ENCODE measurements around the gene FBXL17. TPM values are rescaled to one million over a fixed set of nuclear protein-coding genes. Genes with fewer than 3 reads are reported as not detected.

Gene FBXL17
- total and polyA plus RNA-seq, 2 of the 4 experiments (the other 2 are of a cell fraction): 3.9 to 8.1 TPM

- H3K27me3 ChIP-seq (ENCODE audit: control insufficient read depth, insufficient read depth, low read length): no peaks in the 10 kb centered on the region
- intact Hi-C loops (cut with micrococcal nuclease) (no loop called here), in situ Hi-C loops (cut with MboI; ENCODE audit: low sequenced_read_pairs) (no loop called here), dilution Hi-C loops (cut with HindIII; ENCODE audit: low sequenced_read_pairs, unreplicated experiment) (no loop called here)
- H3K4me2 ChIP-seq (ENCODE audit: low read depth, low read length): no peak overlapping the region
- no peak overlapping the region for H2BK5ac ChIP-seq (ENCODE audit: low read depth, low read length, poor library complexity, severe bottlenecking)
- H2AFZ ChIP-seq (replicated peaks; ENCODE audit: low read length, poor library complexity): no peak overlapping the region
- TF ChIP-seq SMC3 (IDR thresholded peaks at IDR 0.05; ENCODE audit: low read depth, low read length) (no peak), RFX5 (IDR thresholded peaks at IDR 0.05; ENCODE audit: low read depth, low read length) (no peak), RAD21 (IDR thresholded peaks at IDR 0.05; ENCODE audit: low read length) (no peak), CHD1 (IDR thresholded peaks at IDR 0.05; ENCODE audit: low read depth, low read length) (no peak), CTCF (conservative IDR thresholded peaks at IDR 0.05; ENCODE audit: low read depth, low read length) (no peak), MAZ (IDR thresholded peaks at IDR 0.05; ENCODE audit: borderline replicate concordance, low read depth, low read length) (no peak), CEBPB (IDR thresholded peaks at IDR 0.05; ENCODE audit: low read depth, low read length) (no peak), RCOR1 (IDR thresholded peaks at IDR 0.05; ENCODE audit: insufficient replicate concordance, low read length) (no peak)
- TF ChIP-seq, protein P1, sequence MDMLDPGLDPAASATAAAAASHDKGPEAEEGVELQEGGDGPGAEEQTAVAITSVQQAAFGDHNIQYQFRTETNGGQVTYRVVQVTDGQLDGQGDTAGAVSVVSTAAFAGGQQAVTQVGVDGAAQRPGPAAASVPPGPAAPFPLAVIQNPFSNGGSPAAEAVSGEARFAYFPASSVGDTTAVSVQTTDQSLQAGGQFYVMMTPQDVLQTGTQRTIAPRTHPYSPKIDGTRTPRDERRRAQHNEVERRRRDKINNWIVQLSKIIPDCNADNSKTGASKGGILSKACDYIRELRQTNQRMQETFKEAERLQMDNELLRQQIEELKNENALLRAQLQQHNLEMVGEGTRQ (IDR thresholded peaks at IDR 0.05; ENCODE audit: low read depth, low read length): no peak
- H3K23ac ChIP-seq (ENCODE audit: low read depth, low read length): no peak overlapping the region
- ChIA-PET POLR2A (ENCODE audit: unreplicated experiment) (no interaction called here), CTCF (no interaction called here)
- no peaks in the 10 kb centered on the region for H3K4me1 ChIP-seq (ENCODE audit: control insufficient read depth, insufficient read depth, low read length)
- DNase-seq: no peak
- H2BK120ac ChIP-seq (ENCODE audit: low read depth, low read length): no peak overlapping the region
- no peak overlapping the region for H4K5ac ChIP-seq (ENCODE audit: low read depth, low read length)
- no peak overlapping the region for H3K4ac ChIP-seq (ENCODE audit: low read depth, low read length)
- H2AK9ac ChIP-seq (replicated peaks; ENCODE audit: low read depth, low read length, poor library complexity): peak overlapping the region; percentile 65
- no TSS peak for BruUV-seq (replicated peaks)
- no peak overlapping the region for H2BK20ac ChIP-seq (ENCODE audit: low read depth, low read length)
- no peak overlapping the region for H3K4me3 ChIP-seq (ENCODE audit: insufficient read depth, low read depth, low read length)
- no peak overlapping the region for H2BK15ac ChIP-seq (ENCODE audit: low read depth, low read length)
- no peak for ATAC-seq (ENCODE audit: low read depth)
- H4K91ac ChIP-seq (ENCODE audit: insufficient read depth, low read depth, low read length): no peak overlapping the region
- H3K27ac ChIP-seq (ENCODE audit: insufficient read depth, low read length): no peak overlapping the region
- no peak overlapping the region for H3K56ac ChIP-seq (ENCODE audit: extremely low read depth, insufficient read depth, low read length)
- H3K36me3 ChIP-seq (ENCODE audit: control insufficient read depth, insufficient read depth, low read length): no peaks in the 10 kb centered on the region
- no peaks in the 10 kb centered on the region for H3K9me3 ChIP-seq (ENCODE audit: control insufficient read depth, insufficient read depth, low read length)
- no peaks in the 10 kb centered on the region for H3K9me1 ChIP-seq (ENCODE audit: insufficient read depth, low read length)
- H3K9ac ChIP-seq (ENCODE audit: low read depth, low read length): no peak overlapping the region
- WGBS, 2 experiments (ENCODE audit: extremely low coverage in 2 of 2, insufficient read length in 1 of 2): 83% methylated on average over 1 of the region's 3 CpGs; no CpG with 5 or more reads in 1 of the 2 experiments
- H2AK5ac ChIP-seq (ENCODE audit: low read depth, low read length): no peak overlapping the region
- no peaks in the 10 kb centered on the region for H3K79me1 ChIP-seq (ENCODE audit: low read depth in 1 of 2, low read length in 2 of 2)
- no peak overlapping the region for H3K18ac ChIP-seq (ENCODE audit: low read depth, low read length)
- no peak overlapping the region for H4K8ac ChIP-seq (ENCODE audit: low read depth in 2 of 2, low read length in 2 of 2)
- no peak overlapping the region for H3K14ac ChIP-seq (replicated peaks; ENCODE audit: low read depth, low read length)
- H4K20me1 ChIP-seq (ENCODE audit: insufficient read depth, low read length): no peaks in the 10 kb centered on the region
Measured at GRCh38 chr5:108101821-108102220, 280.1 kb downstream of the FBXL17 start.

Measured in IMR-90 (cell line).